NAMALWA (cell line): ENCODE data around the gene FAM98B.

ENCODE experiments used
- DNase-seq: peaks from one replicate; pipeline ENCODE4 v3.0.0-alpha.2; 2015; ENCODE audit warnings: low spot score

FAM98B gene

GRCh38 chr15:38461066-38461833 lies 7.3 kb downstream of the FAM98B start:
- DNase-seq: no peak

GRCh38 chr15:38463893-38464292 lies 10.0 kb downstream of the FAM98B start:
- no peak for DNase-seq

GRCh38 chr15:38464675-38465074 lies 10.7 kb downstream of the FAM98B start:
- no peak for DNase-seq

GRCh38 chr15:38470816-38471215 lies 16.9 kb downstream of the FAM98B start:
- no peak for DNase-seq

GRCh38 chr15:38471974-38472373 lies 18.0 kb downstream of the FAM98B start:
- no peak for DNase-seq

- DNase-seq: peak; percentile 78
Measured at GRCh38 chr15:38474155-38474757, 20.3 kb downstream of the FAM98B start.

- DNase-seq: no peak
Measured at GRCh38 chr15:38475361-38475760, 21.4 kb downstream of the FAM98B start.

- DNase-seq: no peak
Measured at GRCh38 chr15:38476120-38476519, 22.2 kb downstream of the FAM98B start.

- DNase-seq: no peak
Measured at GRCh38 chr15:38477637-38478036, 23.7 kb downstream of the FAM98B start.

- DNase-seq: no peak
Measured at GRCh38 chr15:38479266-38479665, 25.3 kb downstream of the FAM98B start.

GRCh38 chr15:38479756-38480155 lies 25.8 kb downstream of the FAM98B start:
- no peak for DNase-seq

GRCh38 chr15:38481113-38481512 lies 27.2 kb downstream of the FAM98B start:
- DNase-seq: no peak

- DNase-seq: no peak
Measured at GRCh38 chr15:38481761-38482160, 27.8 kb downstream of the FAM98B start.

- no peak for DNase-seq
Measured at GRCh38 chr15:38482572-38482971, 28.6 kb downstream of the FAM98B start.

- no peak for DNase-seq
Measured at GRCh38 chr15:38486936-38487335, 33.0 kb downstream of the FAM98B start.

GRCh38 chr15:38487378-38487777 lies 33.5 kb downstream of the FAM98B start:
- no peak for DNase-seq

GRCh38 chr15:38490242-38490922 lies 36.5 kb downstream of the FAM98B start:
- no peak for DNase-seq

- no peak for DNase-seq
Measured at GRCh38 chr15:38496151-38496550, 42.2 kb downstream of the FAM98B start.

GRCh38 chr15:38499651-38500050 lies 45.7 kb downstream of the FAM98B start:
- no peak for DNase-seq

GRCh38 chr15:38503496-38503895 lies 49.6 kb downstream of the FAM98B start:
- no peak for DNase-seq

- DNase-seq: no peak
Measured at GRCh38 chr15:38504680-38505467, 50.9 kb downstream of the FAM98B start.

- no peak for DNase-seq
Measured at GRCh38 chr15:38506997-38507396, 53.1 kb downstream of the FAM98B start.
